Activated CD4-positive, alpha-beta T cell treated with anti-CD3 and anti-CD28 coated beads, Interleukin-2, amount 50 U/mL, for 16 hours (primary cell): ENCODE results near the gene RUNX2.
"Not testable (repeated sequence)": the region's sequence is repeated elsewhere in the genome, so short reads cannot be mapped to it uniquely, and the experiment has no call there.

Experiments used
- DNase-seq: peaks from one replicate; pipeline ENCODE4 v3.0.0-alpha.2; 2020

The RUNX2 gene

GRCh38 chr6:45655745-45656476 lies 327.8 kb downstream of the RUNX2 start:
- no peak for DNase-seq

DNA sequence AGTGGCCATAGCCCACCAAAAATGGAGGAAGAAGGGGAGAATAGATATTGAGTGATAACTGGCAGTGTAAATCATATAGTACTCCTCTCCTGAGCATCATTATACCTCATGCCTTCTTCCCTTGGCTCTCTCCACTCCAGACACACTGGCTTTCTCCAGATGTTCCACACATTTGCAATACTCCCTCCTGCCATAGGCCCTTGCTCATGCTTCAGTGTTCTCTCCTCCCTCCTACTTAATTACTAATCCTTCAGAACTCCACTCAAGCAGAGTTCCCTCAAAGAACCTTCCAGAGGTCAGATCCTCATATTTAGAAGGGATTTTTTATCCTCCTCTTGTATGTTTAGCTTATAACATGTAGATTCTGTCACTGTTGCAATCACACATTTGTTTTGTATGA lies 329.1 kb downstream of the RUNX2 start:
- no peak for DNase-seq

- no peak for DNase-seq
Measured at GRCh38 chr6:45658400-45658799, 330.3 kb downstream of the RUNX2 start.

- peak; percentile 28 for DNase-seq
Measured at GRCh38 chr6:45658958-45659357, 330.8 kb downstream of the RUNX2 start.

DNA sequence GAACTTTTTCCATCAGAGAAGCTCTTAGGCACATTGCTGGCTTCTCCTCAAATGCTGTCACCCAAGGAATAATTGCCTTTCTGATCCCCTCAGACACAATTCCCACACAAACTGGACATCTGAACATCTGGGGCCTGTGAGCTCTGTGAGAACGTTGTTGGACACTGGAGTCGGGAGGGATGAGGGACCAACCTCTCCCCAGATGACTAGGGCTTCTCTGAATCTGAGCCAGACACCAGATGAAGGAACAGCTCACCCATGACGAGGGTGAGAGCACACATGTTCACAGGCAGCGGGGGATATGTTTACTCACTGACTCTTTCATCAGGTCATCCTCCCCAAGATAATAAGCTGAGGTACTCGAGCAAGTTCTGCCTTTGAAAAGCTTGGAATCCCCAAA lies 333.5 kb downstream of the RUNX2 start:
- DNase-seq = no peak

GRCh38 chr6:45663251-45664221 lies 335.4 kb downstream of the RUNX2 start:
- peak; percentile 65 for DNase-seq

- DNase-seq = no peak
Measured at GRCh38 chr6:45664707-45665106, 336.6 kb downstream of the RUNX2 start.

- peak; percentile 54 for DNase-seq
Measured at GRCh38 chr6:45665859-45666258, 337.7 kb downstream of the RUNX2 start.

DNA sequence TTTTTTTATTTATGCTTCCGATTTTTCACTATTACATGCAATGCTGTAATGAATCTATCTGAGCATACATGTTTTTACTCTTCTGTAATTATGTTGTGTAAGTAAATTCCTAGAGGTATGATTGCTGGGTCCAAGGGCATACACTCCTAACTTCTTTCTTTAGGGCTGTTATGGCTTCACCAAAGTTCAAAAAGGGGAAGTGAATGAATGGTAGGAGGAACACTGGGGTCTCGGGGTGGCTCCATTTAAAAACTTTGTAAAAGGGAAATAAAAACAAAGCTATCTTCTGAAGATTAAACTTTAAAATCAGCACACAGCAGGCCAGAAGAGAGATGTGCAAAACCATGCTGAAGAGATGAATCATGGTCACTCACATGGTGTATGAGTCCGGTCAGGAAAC lies 338.7 kb downstream of the RUNX2 start:
- no peak for DNase-seq

- no peak for DNase-seq
Measured at GRCh38 chr6:45667300-45667699, 339.2 kb downstream of the RUNX2 start.

DNA sequence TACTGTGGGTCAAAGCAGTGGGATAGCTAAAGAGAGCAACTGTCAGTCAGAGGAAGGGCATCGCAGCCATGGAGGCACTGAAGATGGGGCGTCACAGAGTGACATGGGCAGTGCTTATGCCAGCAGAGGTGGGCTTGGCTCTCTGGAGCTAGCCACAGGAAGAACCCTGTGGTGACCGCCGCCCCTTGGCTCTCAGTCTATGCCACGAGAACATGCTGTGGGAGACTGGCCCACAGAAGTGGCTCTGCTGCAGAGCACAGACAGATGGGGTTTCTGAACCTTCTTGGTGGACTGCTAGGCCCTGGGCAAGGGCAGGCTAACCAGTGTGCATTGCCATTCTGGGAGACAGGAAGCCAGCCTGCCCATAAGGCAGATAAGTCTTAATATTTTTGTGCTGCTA lies 339.6 kb downstream of the RUNX2 start:
- no peak for DNase-seq

DNA sequence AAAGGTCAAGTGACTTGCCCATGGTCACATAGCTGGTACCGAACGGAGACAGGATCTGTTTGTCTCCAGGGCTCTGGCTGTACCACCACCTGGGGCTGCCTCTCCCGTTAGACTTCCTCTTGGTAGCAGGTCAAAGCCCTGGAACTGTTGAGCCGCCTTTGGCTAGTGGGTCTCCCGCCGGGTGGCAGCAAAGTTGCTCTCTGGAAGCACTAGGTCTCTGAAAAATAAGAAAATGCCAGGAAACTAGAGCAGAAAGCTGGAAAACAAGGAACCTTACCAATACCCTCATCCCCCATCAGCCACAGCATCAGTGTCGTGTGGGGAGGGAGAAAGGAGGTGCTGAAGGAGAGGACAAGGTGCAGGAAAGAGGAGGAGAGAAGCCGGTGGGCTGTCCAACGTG lies 340.6 kb downstream of the RUNX2 start:
- DNase-seq = no peak

DNA sequence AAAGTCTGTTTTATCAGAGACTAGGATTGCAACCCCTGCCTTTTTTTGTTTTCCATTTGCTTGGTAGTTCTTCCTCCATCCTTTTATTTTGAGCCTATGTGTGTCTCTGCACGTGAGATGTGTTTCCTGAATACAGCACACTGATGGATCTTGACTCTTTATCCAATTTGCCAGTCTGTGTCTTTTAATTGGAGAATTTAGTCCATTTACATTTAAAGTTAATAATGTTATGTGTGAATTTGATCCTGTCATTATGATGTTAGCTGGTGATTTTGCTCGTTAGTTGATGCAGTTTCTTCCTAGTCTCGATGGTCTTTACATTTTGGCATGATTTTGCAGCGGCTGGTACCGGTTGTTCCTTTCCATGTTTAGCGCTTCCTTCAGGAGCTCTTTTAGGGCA lies 345.0 kb downstream of the RUNX2 start:
- not testable (repeated sequence) for DNase-seq

DNA sequence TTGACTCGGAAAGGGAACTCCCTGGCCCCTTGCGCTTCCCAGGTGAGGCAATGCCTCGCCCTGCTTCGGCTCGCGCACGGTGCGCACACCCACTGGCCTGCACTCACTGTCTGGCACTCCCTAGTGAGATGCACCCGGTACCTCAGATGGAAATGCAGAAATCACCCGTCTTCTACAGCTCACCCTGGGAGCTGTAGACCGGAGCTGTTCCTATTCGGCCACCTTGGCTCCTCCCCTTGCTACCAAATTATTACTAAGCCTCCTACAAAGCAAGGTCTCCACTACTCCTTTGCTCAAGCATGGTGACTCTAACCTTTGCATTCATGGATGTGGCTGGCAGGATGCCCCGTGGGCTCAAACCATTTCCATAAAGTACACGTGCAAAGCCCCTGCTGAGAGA lies 347.0 kb downstream of the RUNX2 start:
- not testable (repeated sequence) for DNase-seq

DNA sequence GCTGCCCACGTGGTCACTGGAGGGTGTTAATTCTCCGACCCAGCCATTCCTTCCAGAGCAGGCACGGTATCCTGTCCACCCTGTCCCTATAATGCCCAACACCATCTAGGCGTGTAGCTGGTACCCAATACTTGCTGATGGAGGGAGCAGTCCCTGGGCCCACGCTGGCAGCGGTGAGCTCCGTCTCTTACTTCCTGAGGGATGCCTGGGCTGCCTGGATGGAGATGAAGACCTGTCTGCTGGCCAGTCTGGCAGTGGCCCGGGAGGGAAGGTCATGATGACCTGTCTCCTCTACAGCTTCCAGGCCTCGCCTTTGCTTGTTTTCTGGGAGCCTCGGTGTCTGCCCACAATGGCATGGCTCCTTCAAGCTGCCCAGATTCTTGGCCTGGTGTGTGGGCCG lies 347.5 kb downstream of the RUNX2 start:
- DNase-seq = no peak

DNA sequence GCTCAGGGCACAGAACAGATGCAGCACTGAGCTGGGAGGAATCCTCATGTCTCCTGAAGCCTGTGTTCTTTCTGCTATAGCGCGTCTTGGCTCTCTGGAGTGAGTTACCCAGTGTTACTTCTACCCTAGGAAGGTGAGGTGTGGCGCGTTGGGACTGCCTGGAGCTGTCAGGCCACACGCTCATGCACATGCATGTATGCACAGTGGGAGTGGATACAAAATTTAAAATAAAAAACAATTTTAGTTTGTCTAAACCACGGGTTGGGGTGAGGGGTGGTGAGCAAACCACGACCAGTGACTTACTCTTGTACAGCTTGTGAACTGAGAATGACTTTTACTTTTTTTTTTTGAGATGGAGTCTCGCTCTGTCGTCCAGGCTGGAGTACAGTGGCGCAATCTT lies 348.2 kb downstream of the RUNX2 start:
- no peak for DNase-seq

GRCh38 chr6:45677381-45678284 lies 349.5 kb downstream of the RUNX2 start:
- DNase-seq = peak; percentile 82

GRCh38 chr6:45678285-45678607 lies 350.1 kb downstream of the RUNX2 start:
- DNase-seq = no peak

DNA sequence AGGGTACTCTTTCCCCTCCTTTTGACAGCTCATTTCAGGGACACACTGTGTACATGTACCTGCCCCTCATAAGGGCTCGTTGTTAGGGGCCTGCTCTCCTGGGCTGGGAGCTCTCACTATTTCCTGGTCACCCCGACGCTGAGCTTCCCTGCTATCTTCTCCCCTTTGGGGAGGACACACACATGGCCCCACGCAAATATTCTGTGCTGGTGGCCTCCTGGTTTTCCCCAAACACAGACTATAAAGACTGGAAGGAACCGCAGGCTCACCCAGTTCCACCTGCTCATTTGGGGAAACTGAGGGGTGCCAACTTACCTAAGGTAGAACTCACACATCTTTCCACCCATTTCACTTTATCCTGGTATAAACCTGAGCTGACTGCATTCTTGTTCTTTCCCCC lies 351.0 kb downstream of the RUNX2 start:
- DNase-seq = no peak

- DNase-seq = no peak
Measured at GRCh38 chr6:45679631-45680030, 351.5 kb downstream of the RUNX2 start.

DNA sequence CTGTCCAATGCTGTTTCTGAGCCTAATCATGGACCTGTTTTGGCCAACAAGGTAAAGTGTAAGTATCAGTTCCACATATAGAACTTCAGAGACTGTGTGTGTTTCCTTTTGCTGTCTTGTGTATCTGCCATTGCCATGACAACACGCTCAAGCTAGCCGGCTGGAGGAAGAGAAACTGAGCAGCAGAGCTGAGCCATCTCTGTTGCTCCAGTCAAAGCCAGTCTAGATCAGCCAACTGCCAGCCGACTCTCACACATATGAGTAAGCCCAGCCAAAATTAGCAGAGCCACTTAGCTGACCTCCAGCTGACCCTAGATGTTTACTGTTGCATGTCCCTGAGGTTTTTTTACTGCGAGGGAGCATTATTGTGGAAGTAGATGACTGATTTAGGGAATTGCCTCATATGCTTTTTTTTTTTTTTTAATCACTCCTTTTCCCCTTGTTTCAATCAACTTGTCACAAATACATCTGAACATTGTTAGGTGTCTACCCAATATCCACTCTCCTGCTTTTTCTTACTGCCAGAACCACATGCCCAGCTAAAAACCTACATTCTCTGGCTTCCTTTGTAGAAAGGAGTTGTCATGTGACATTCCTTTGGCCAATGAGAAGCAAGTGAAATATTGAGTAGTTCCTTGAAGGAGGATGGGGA lies 353.9 kb downstream of the RUNX2 start:
- peak; percentile 89 for DNase-seq

- no peak for DNase-seq
Measured at GRCh38 chr6:45684476-45684875, 356.3 kb downstream of the RUNX2 start.

DNA sequence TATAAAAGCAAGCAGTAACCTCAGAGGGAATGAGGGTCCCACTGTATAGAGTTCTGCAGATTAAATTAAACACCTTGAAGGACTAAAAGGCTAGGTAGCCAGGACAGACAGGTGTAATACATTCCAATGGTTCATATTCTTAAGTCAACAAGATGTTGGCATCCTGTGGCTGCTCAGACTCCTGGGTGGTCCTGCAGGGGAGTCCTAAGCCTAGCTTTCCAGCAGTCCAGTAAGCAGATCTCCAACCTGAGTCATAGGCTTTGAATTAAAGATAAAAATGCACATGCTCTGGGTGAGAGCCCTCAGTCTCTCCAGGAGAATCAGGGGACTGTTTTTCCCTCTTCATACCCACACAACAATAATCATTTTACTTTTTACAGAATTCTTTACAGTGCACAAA lies 356.9 kb downstream of the RUNX2 start:
- DNase-seq = no peak
